IMR-90 (cell line): ENCODE results near the gene DISP1. TPM values are rescaled to one million over a fixed set of nuclear protein-coding genes. Genes with fewer than 3 reads are reported as not detected.

Source experiments
- ATAC-seq: fragments of 200-7000 bp; cut with Tn5 transposase; 2 replicates; pipeline ENCODE4 v1.9.1; 2020; ENCODE audit warnings: low read depth, mild to moderate bottlenecking, moderate library complexity
- BruUV-seq: library from RNA; stranded (reverse); fragments of 400-500 nt; replicated peaks from 2 replicates; lab custom pipeline; 2021; lab: Mats Ljungman, UMichigan
- CTCF ChIA-PET: fragments of 300-600 bp; formaldehyde crosslinking; extraction: SDS; loops from one replicate; lab custom pipeline; 2021; ENCODE audit warnings: antibody characterized with exemption; lab: Yijun Ruan, JAX
- POLR2A ChIA-PET: fragments of 300-600 bp; sonication (Branson Sonifier 250); formaldehyde crosslinking; loops from one replicate; lab custom pipeline; 2022; ENCODE audit warnings: antibody characterized with exemption; ENCODE audit not compliant: unreplicated experiment; lab: Charles Lee
- DNase-seq: peaks from one replicate; pipeline ENCODE4 v3.0.0; 2013
- H2AFZ ChIP-seq: replicated peaks from 2 replicates; pipeline ENCODE3; 2013; ENCODE audit warnings: low read length, mild to moderate bottlenecking; ENCODE audit not compliant: poor library complexity
- H2AK5ac ChIP-seq: 2 replicates; pipeline ENCODE4 v1.6.1; 2013; ENCODE audit warnings: low read depth, low read length, inconsistent platforms
- H2AK9ac ChIP-seq: replicated peaks from 2 replicates; pipeline ENCODE3; 2013; ENCODE audit warnings: mild to moderate bottlenecking, low read depth, low read length, moderate library complexity; ENCODE audit not compliant: poor library complexity
- H2BK120ac ChIP-seq: 2 replicates; pipeline ENCODE4 v1.6.1; 2013; ENCODE audit warnings: low read depth, low read length, inconsistent platforms
- H2BK15ac ChIP-seq: 3 replicates; pipeline ENCODE4 v1.6.1; 2013; ENCODE audit warnings: low read depth, low read length, inconsistent platforms
- H2BK20ac ChIP-seq: 2 replicates; pipeline ENCODE4 v1.6.1; 2013; ENCODE audit warnings: low read depth, mild to moderate bottlenecking, inconsistent platforms, low read length, moderate library complexity
- H2BK5ac ChIP-seq: 2 replicates; pipeline ENCODE4 v1.6.1; 2013; ENCODE audit warnings: mild to moderate bottlenecking, low read depth, low read length, inconsistent platforms; ENCODE audit not compliant: poor library complexity, severe bottlenecking
- H3K14ac ChIP-seq: replicated peaks from 2 replicates; pipeline ENCODE4 v1.6.1; 2013; ENCODE audit warnings: low read depth, low read length, inconsistent platforms
- H3K18ac ChIP-seq: 2 replicates; pipeline ENCODE4 v1.6.1; 2013; ENCODE audit warnings: low read depth, low read length, control low read depth
- H3K23ac ChIP-seq: 2 replicates; pipeline ENCODE4 v1.6.1; 2013; ENCODE audit warnings: low read depth, low read length, inconsistent platforms
- H3K27ac ChIP-seq: 2 replicates; pipeline ENCODE4 v1.5.1; 2013; ENCODE audit warnings: mild to moderate bottlenecking, control low read depth, low read length; ENCODE audit not compliant: insufficient read depth
- H3K27me3 ChIP-seq: 2 replicates; pipeline ENCODE4 v1.6.1; 2013; ENCODE audit warnings: low read length; ENCODE audit not compliant: control insufficient read depth, insufficient read depth
- H3K36me3 ChIP-seq: 2 replicates; pipeline ENCODE4 v1.6.1; 2013; ENCODE audit warnings: low read length, mixed read lengths; ENCODE audit not compliant: control insufficient read depth, insufficient read depth
- H3K4ac ChIP-seq: 2 replicates; pipeline ENCODE4 v1.6.1; 2013; ENCODE audit warnings: low read depth, low read length, inconsistent platforms
- H3K4me1 ChIP-seq: 2 replicates; pipeline ENCODE4 v1.6.1; 2013; ENCODE audit warnings: low read length, mixed read lengths; ENCODE audit not compliant: control insufficient read depth, insufficient read depth
- H3K4me2 ChIP-seq: 2 replicates; pipeline ENCODE4 v1.6.1; 2013; ENCODE audit warnings: low read depth, mild to moderate bottlenecking, control low read depth, low read length, moderate library complexity
- H3K4me3 ChIP-seq: 2 replicates; pipeline ENCODE4 v1.5.1; 2013; ENCODE audit warnings: low read depth, mild to moderate bottlenecking, control low read depth, low read length, moderate library complexity; ENCODE audit not compliant: insufficient read depth
- H3K56ac ChIP-seq: 2 replicates; pipeline ENCODE4 v1.6.1; 2013; ENCODE audit warnings: low read length, inconsistent platforms; ENCODE audit not compliant: insufficient read depth; ENCODE audit errors: extremely low read depth
- H3K79me1 ChIP-seq, 2 experiments: 2 replicates each; pipeline ENCODE4 v1.6.1; 2013; ENCODE audit warnings: low read length in 2 of 2, inconsistent platforms in 1 of 2, low read depth in 1 of 2
- H3K9ac ChIP-seq: 2 replicates; pipeline ENCODE4 v1.6.1; 2013; ENCODE audit warnings: low read depth, low read length, control low read depth
- H3K9me1 ChIP-seq: 2 replicates; pipeline ENCODE4 v1.6.1; 2013; ENCODE audit warnings: low read length, inconsistent platforms; ENCODE audit not compliant: insufficient read depth
- H3K9me3 ChIP-seq: 2 replicates; pipeline ENCODE4 v1.6.1; 2013; ENCODE audit warnings: low read length; ENCODE audit not compliant: control insufficient read depth, insufficient read depth
- H4K20me1 ChIP-seq: 2 replicates; pipeline ENCODE4 v1.6.1; 2013; ENCODE audit warnings: low read length, inconsistent platforms; ENCODE audit not compliant: insufficient read depth
- H4K5ac ChIP-seq: 2 replicates; pipeline ENCODE4 v1.6.1; 2013; ENCODE audit warnings: mild to moderate bottlenecking, low read depth, low read length, control low read depth
- H4K8ac ChIP-seq, 2 experiments: 2 replicates each; pipeline ENCODE4 v1.6.1; 2013; ENCODE audit warnings: low read depth in 2 of 2, low read length in 2 of 2, control low read depth in 1 of 2, inconsistent platforms in 1 of 2
- H4K91ac ChIP-seq: 2 replicates; pipeline ENCODE4 v1.6.1; 2013; ENCODE audit warnings: low read depth, low read length, inconsistent platforms; ENCODE audit not compliant: insufficient read depth
- BHLHE40 ChIP-seq: fragments of 150-350 bp; IDR thresholded peaks from 2 replicates; pipeline ENCODE4 v1.6.1; 2016; ENCODE audit warnings: mild to moderate bottlenecking, low read depth, low read length
- CEBPB ChIP-seq: IDR thresholded peaks from 2 replicates; pipeline ENCODE4 v1.6.1; 2012; ENCODE audit warnings: low read depth, low read length, improper control_type of control experiment
- CHD1 ChIP-seq: IDR thresholded peaks from 2 replicates; pipeline ENCODE4 v1.6.1; 2012; ENCODE audit warnings: low read depth, low read length, improper control_type of control experiment
- ELK1 ChIP-seq: fragments of 150-350 bp; IDR thresholded peaks from 2 replicates; pipeline ENCODE4 v1.6.1; 2016; ENCODE audit warnings: low read depth, mild to moderate bottlenecking, low read length, moderate library complexity, borderline replicate concordance
- MAFK ChIP-seq: IDR thresholded peaks from 2 replicates; pipeline ENCODE4 v1.6.1; 2012; ENCODE audit warnings: low read depth, low read length, improper control_type of control experiment
- MAZ ChIP-seq: IDR thresholded peaks from 2 replicates; pipeline ENCODE4 v1.6.1; 2012; ENCODE audit warnings: low read depth, mild to moderate bottlenecking, low read length, improper control_type of control experiment, moderate library complexity, borderline replicate concordance
- MXI1 ChIP-seq: IDR thresholded peaks from 2 replicates; pipeline ENCODE4 v1.6.1; 2012; ENCODE audit warnings: low read depth, mild to moderate bottlenecking, low read length, moderate library complexity, borderline replicate concordance
- NFE2L2 ChIP-seq: fragments of 150-350 bp; IDR thresholded peaks from 2 replicates; pipeline ENCODE4 v1.6.1; 2016; ENCODE audit warnings: low read depth, mild to moderate bottlenecking, low read length
- POLR2A ChIP-seq: IDR thresholded peaks from 2 replicates; pipeline ENCODE4 v1.6.1; 2012; ENCODE audit warnings: mild to moderate bottlenecking, low read depth, low read length
- RAD21 ChIP-seq: IDR thresholded peaks from 2 replicates; pipeline ENCODE4 v1.6.1; 2012; ENCODE audit warnings: low read length, improper control_type of control experiment
- RCOR1 ChIP-seq: IDR thresholded peaks from 2 replicates; pipeline ENCODE4 v1.6.1; 2012; ENCODE audit warnings: mild to moderate bottlenecking, low read length, improper control_type of control experiment; ENCODE audit not compliant: insufficient replicate concordance
- RFX5 ChIP-seq: IDR thresholded peaks from 2 replicates; pipeline ENCODE4 v1.8.0; 2012; ENCODE audit warnings: low read depth, mild to moderate bottlenecking, low read length, moderate library complexity
- SMC3 ChIP-seq: fragments of 150-350 bp; IDR thresholded peaks from 2 replicates; pipeline ENCODE4 v1.6.1; 2016; ENCODE audit warnings: low read depth, mild to moderate bottlenecking, antibody characterized with exemption, low read length, moderate library complexity
- USF2 ChIP-seq: fragments of 150-350 bp; IDR thresholded peaks from 2 replicates; pipeline ENCODE4 v1.6.1; 2017; ENCODE audit warnings: mild to moderate bottlenecking, antibody characterized with exemption, low read length, low read depth
- WGBS, 2 experiments: methylation state at CpG; one replicate each; pipeline versions ENCODE4 v1.1.5 to v1.1.7; 2013; ENCODE audit warnings: missing lambda C conversion rate in 2 of 2; ENCODE audit not compliant: insufficient read length in 1 of 2; ENCODE audit errors: extremely low coverage in 2 of 2; 5-methylcytosine and 5-hydroxymethylcytosine counted together
- dilution Hi-C: fragments of 300-500 bp; cut with HindIII; formaldehyde crosslinking; loops from one replicate; pipeline ENCODE4 v1.14.3; 2018; ENCODE audit warnings: low sequenced_read_pairs; ENCODE audit not compliant: unreplicated experiment
- in situ Hi-C: fragments of 300-500 bp; cut with MboI; formaldehyde crosslinking; loops from 3 replicates; pipeline ENCODE4 v1.14.3; 2019; ENCODE audit warnings: low sequenced_read_pairs, inconsistent platforms, mixed read lengths
- intact Hi-C: fragments of 100-400 bp; cut with micrococcal nuclease; formaldehyde crosslinking; loops from 2 replicates; pipeline ENCODE4 v1.10.0; 2022
- polyA plus RNA-seq, 3 experiments: library from polyadenylated mRNA; depleted of rRNA; stranded (reverse); fragments of >200 nt; gene quantifications; 2 replicates each; pipeline ENCODE4 v1.2.3, GENCODE V29; 2012; ENCODE audit warnings: low replicate concordance in 1 of 3
- total RNA-seq: library from RNA; depleted of rRNA; stranded (reverse); fragments of >200 nt; gene quantifications from 2 replicates; pipeline ENCODE4 v1.2.3, GENCODE V29; 2012
- TF ChIP-seq, protein P1 (sequence below): conservative IDR thresholded peaks from 2 replicates; pipeline ENCODE4 v1.5.1; 2012; ENCODE audit warnings: mild to moderate bottlenecking, low read depth, low read length, improper control_type of control experiment

DISP1 gene
- total and polyA plus RNA-seq, 2 of the 4 experiments (the other 2 are of a cell fraction): 3.3 to 5.2 TPM

GRCh38 chr1:222790520-222790919 is 24.3 kb upstream of the DISP1 start:
- no peak for TF ChIP-seq MAFK
- no peak for TF ChIP-seq MAZ
- TF ChIP-seq, protein P1, sequence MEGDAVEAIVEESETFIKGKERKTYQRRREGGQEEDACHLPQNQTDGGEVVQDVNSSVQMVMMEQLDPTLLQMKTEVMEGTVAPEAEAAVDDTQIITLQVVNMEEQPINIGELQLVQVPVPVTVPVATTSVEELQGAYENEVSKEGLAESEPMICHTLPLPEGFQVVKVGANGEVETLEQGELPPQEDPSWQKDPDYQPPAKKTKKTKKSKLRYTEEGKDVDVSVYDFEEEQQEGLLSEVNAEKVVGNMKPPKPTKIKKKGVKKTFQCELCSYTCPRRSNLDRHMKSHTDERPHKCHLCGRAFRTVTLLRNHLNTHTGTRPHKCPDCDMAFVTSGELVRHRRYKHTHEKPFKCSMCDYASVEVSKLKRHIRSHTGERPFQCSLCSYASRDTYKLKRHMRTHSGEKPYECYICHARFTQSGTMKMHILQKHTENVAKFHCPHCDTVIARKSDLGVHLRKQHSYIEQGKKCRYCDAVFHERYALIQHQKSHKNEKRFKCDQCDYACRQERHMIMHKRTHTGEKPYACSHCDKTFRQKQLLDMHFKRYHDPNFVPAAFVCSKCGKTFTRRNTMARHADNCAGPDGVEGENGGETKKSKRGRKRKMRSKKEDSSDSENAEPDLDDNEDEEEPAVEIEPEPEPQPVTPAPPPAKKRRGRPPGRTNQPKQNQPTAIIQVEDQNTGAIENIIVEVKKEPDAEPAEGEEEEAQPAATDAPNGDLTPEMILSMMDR: no peak
- TF ChIP-seq CHD1: no peak
- no peak for TF ChIP-seq RAD21
- no peak for TF ChIP-seq SMC3
- no peak for TF ChIP-seq ELK1
- TF ChIP-seq RFX5: no peak
- TF ChIP-seq USF2: no peak
- no peak for TF ChIP-seq CEBPB
- TF ChIP-seq NFE2L2: no peak
- no peak for TF ChIP-seq POLR2A
- TF ChIP-seq MXI1: no peak
- TF ChIP-seq BHLHE40: no peak
- no peak for TF ChIP-seq RCOR1
- no peak overlapping the region for H3K4me2 ChIP-seq
- in situ Hi-C loops: loop anchor here (5.0 to 10.0 kb wide), 2 partner anchors 297 to 904 kb away; no protein-coding TSS in a partner anchor

More at GRCh38 chr1:222790520-222790919, 24.3 kb upstream of the DISP1 start:
- no peaks in the 10 kb centered on the region for H4K20me1 ChIP-seq
- no peaks in the 10 kb centered on the region for H3K36me3 ChIP-seq
- H3K9me1 ChIP-seq: no peaks in the 10 kb centered on the region; the same call in 1 of the 2 replicates
- H3K4ac ChIP-seq: no peak overlapping the region
- DNase-seq (no peak), ATAC-seq (no peak)
- H3K14ac ChIP-seq: no peak overlapping the region
- WGBS, 2 experiments: no CpG with 5 or more reads among the region's 4 CpGs
- no peak overlapping the region for H2BK20ac ChIP-seq
- no peaks in the 10 kb centered on the region for H3K9me3 ChIP-seq
- no peak overlapping the region for H3K23ac ChIP-seq
- H3K4me3 ChIP-seq: no peak overlapping the region
- ChIA-PET POLR2A (no interaction called here), CTCF (no interaction called here)
- no peak overlapping the region for H2AK9ac ChIP-seq
- no peak overlapping the region for H4K8ac ChIP-seq
- H2AK5ac ChIP-seq: no peak overlapping the region
- H3K79me1 ChIP-seq: no peaks in the 10 kb centered on the region
- intact Hi-C loops: no loop called here
- no peak overlapping the region for H3K9ac ChIP-seq
- no peak overlapping the region for H3K27ac ChIP-seq
- peaks cover 15% of the 10 kb centered on the region for H3K27me3 ChIP-seq
- no peak overlapping the region for H2BK5ac ChIP-seq
- H2BK120ac ChIP-seq: no peak overlapping the region
- no peak overlapping the region for H3K18ac ChIP-seq
- H4K5ac ChIP-seq: no peak overlapping the region
- no peak overlapping the region for H2BK15ac ChIP-seq
- no peaks in the 10 kb centered on the region for H3K4me1 ChIP-seq
- dilution Hi-C loops: loop anchor here (25.0 kb wide), 1 partner anchor 297 kb away; no protein-coding TSS in a partner anchor
- H3K56ac ChIP-seq: no peak overlapping the region
- no peak overlapping the region for H4K91ac ChIP-seq
- no peak overlapping the region for H2AFZ ChIP-seq
- BruUV-seq: no TSS peak
